ENCODE data around the gene RPL41.
"Not testable (repeated sequence)": the region's sequence is repeated elsewhere in the genome, so short reads cannot be mapped to it uniquely, and the experiment has no call there.

RPL41 gene

DNA sequence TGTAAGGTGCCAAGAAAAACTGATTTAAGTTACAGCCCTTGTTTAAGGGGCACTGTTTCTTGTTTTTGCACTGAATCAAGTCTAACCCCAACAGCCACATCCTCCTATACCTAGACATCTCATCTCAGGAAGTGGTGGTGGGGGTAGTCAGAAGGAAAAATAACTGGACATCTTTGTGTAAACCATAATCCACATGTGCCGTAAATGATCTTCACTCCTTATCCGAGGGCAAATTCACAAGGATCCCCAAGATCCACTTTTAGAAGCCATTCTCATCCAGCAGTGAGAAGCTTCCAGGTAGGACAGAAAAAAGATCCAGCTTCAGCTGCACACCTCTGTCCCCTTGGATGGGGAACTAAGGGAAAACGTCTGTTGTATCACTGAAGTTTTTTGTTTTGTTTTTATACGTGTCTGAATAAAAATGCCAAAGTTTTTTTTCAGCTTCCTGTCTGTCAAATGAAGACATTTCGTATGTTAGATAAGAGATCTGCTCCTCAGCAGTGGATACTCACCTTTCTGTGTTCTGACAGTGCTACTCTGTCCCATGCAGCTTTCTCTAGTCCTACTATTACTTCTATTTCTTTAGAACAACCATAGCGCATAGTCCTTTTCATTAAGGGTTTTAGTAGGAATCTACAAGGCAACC, 13.2 kb upstream of the RPL41 start:
- no peak for DNase-seq (ENCODE audit: low read depth)

DNA sequence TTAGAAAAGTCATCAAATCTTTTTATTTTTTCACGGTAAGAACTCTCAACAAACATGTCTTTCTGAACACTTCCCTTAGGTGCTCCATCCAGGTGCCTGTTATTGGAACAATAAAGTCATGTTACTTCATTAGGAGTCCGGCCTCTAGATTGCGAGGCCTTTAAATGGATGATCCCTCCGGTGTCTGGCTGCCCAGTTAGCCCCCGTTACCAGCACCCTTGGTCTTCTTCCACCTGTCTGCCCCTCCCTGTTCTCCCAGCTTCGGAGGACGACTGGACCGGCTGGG, 12.7 kb upstream of the RPL41 start:
- DNase-seq (ENCODE audit: low read depth): no peak

DNA sequence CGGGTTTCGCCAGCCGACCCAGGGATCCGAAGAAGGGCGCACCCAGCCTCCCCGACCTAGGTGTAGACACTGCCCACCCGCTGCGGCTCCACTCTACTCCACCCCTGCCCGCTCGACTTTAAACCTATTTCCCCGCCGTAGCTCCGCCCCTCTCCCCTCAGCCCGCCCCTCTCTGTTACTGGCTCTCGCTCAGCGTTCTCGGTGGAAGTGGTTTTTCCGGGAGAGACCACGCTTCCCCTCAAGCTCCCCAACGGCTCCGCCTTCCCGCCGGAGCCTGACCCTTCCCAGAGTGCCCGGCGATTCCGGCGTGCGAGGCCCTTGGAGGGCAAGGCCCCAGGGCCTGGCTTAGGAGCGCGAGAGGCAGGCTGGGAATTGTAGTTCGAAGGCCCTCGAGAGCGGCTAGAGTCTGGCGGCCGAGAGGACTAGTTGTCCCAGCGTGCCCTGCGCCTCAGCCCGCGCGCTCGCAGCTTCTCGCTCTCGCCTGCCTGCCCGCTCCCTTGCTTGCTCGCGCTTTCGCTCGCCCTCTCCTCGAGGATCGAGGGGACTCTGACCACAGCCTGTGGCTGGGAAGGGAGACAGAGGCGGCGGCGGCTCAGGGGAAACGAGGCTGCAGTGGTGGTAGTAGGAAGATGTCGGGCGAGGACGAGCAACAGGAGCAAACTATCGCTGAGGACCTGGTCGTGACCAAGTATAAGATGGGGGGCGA, 12.2 kb upstream of the RPL41 start, which contains the start of gene PA2G4:
Gene PA2G4 (plus strand): TSS at position 451 of the 706 bp plus-strand sequence. CDS start 179 bp downstream, at position 630.
- DNase-seq (ENCODE audit: low read depth): peak; percentile 97

- DNase-seq (ENCODE audit: low read depth): no peak
Measured at GRCh38 chr12:56104815-56105608, 11.4 kb upstream of the RPL41 start.

- no peak for DNase-seq (ENCODE audit: low read depth)
Measured at GRCh38 chr12:56105609-56105902, 10.9 kb upstream of the RPL41 start.

- no peak for DNase-seq (ENCODE audit: low read depth)
Measured at GRCh38 chr12:56107242-56107641, 9.2 kb upstream of the RPL41 start.

DNA sequence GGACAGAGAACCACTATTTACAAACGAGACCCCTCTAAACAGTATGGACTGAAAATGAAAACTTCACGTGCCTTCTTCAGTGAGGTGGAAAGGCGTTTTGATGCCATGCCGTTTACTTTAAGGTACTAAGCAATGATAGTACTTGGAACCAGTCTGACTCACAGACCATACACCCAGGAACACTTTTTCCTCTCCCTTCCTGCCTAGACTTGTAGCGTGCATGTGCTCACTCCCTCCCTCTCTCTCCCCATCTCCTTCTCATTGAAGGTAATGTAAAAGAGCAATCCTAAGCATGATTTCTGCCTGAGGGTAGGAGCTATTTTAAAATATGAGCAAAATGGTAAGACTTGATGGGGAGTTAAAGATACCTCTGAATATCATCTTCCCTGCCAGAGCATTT, 5.9 kb upstream of the RPL41 start:
- DNase-seq (ENCODE audit: low read depth): no peak

DNA sequence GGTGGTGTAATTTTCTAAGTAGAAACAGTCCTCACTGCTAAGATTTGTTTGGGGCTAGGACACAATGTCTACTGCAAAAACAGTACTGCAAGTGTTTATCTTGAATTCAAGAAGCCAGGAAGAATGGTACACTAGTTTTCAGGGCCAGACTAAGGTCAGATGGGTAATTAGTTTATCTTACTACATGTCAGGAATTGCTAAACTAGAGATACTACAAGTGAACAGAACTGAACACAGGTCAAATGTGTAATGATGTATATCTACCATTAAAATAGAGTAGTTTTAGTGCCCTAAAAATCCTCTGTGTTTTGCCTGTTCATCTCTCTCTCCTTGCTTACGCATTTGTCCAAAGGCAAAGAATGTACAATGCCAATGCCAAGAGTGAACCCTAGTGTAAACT, 2.3 kb upstream of the RPL41 start:
- DNase-seq (ENCODE audit: low read depth): no peak

- no peak for DNase-seq (ENCODE audit: low read depth)
Measured at GRCh38 chr12:56115329-56115728, 1.1 kb upstream of the RPL41 start.

GRCh38 chr12:56117082-56117706, 761 bp downstream of the RPL41 start:
- not testable (repeated sequence) for DNase-seq (ENCODE audit: low read depth)

DNA sequence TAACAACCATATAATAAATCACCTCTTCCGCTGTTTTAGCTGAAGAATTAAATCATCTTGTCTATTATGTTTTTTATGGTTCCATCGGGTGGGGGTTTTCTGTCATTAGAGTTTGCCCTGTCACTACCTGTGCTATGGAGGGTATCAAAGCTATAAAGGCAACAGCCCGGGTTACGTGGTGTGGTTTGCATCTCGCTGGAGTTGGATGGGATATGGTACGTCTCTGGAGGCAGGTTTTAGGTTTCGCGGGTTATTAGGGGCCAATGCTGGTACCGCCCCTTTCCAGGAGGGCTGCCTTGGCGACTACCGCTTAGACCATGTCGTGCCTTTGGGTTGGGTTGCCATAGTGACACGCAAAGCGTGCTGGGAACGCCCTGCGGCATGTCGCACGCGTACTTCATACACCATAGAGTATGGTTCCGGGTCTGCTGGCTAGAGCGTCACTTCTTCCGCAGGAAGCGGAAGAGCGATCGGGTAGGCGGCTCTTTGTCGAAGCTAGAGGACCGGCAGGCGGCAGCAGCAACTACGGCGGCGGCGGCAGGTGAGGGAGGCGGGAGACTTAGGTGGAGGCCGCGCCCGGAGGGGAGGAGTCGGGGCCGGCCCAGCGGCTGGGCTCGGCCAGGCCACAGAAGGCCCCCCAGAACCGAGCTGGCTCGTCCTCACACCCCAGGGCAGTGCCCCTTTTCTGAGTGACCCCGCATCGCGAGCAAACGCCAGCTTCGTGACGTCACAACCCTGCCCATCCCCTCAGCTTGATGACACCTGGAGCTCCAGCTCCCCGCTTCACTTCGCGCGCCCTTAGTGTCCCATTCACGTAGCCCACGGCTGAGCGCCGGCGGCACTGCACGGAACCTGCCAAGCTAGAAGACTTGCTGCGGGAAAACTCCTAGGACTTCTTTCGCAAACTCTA, 1.6 kb downstream of the RPL41 start, which contains the start of gene ZC3H10:
Gene ZC3H10 (plus strand): TSS at position 489 of the 910 bp plus-strand sequence. CDS start 2,297 bp downstream, outside the sequence.
- peak; percentile 99 for DNase-seq (ENCODE audit: low read depth)

GRCh38 chr12:56118688-56119357, 2.4 kb downstream of the RPL41 start:
- no peak for DNase-seq (ENCODE audit: low read depth)

DNA sequence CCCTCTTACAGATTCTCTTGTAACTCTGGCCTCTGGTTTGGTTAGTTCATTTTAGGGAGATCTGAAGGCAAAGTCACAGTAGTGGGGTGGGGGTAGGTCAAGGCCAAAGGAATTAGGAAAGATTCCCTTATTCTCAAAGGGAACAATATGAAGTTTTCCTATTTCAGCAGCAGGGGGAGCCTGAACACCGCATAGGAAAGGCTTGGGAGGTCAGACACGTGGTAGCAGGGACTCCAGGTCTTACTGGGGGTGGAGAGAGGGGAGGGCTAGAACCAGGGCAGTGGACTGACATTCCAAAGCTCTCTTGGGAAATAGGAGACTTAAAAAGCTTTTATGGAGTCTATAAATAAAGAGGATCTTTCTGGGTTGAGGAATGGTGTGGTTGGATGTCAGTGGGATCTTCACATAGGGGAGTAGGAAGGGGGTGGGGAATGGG, 2.9 kb downstream of the RPL41 start:
- DNase-seq (ENCODE audit: low read depth): peak; percentile 92

GRCh38 chr12:56120158-56120846, 3.9 kb downstream of the RPL41 start:
- no peak for DNase-seq (ENCODE audit: low read depth)

DNA sequence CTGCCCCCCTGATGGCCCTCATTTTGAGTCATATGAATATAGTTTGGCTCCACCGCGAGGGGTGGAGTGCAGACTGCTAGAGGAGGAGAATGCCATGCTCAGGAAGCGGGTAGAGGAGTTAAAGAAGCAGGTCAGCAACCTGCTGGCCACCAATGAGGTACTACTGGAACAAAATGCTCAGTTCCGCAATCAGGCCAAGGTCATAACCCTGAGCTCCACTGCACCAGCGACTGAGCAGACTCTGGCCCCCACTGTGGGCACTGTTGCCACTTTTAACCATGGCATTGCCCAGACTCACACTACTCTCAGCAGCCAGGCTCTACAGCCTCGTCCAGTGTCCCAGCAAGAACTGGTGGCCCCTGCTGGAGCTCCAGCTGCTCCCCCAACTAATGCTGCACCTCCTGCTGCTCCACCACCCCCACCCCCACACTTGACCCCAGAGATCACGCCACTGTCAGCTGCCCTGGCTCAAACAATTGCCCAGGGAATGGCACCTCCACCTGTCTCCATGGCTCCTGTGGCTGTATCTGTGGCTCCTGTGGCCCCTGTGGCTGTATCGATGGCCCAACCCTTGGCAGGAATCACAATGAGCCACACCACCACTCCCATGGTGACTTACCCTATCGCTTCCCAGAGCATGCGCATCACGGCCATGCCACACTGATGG, 4.9 kb downstream of the RPL41 start:
- no peak for DNase-seq (ENCODE audit: low read depth)

GRCh38 chr12:56122637-56123036, 6.2 kb downstream of the RPL41 start:
- no peak for DNase-seq (ENCODE audit: low read depth)

GRCh38 chr12:56124133-56124532, 7.7 kb downstream of the RPL41 start:
- DNase-seq (ENCODE audit: low read depth): no peak

- DNase-seq (ENCODE audit: low read depth): no peak
Measured at GRCh38 chr12:56126732-56127239, 10.4 kb downstream of the RPL41 start.

DNA sequence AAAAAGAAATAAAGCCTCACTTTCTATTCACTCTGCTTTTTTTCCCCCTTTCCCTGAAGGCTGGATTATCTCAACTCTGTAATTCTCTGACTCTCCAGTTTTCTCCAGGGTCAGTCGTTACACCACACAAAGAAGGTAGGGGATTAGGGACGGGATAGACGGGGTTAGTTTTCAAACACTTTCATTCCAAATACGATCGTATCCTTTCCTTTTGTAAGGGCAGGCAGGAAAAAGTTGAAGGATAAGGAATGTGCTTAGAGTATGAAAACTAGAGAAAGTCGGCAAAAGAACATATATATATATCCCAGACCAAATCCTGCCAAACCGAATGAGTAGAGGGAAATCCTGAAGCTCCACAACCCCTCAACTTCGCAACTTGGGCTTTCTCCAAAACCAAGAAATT, 11.1 kb downstream of the RPL41 start:
- no peak for DNase-seq (ENCODE audit: low read depth)
